Neural progenitor cell (in vitro differentiated cells): ENCODE measurements around the gene MRM1. TPM values are rescaled to one million over a fixed set of nuclear protein-coding genes. Genes with fewer than 3 reads are reported as not detected.

Source experiments
- DNase-seq: peaks from one replicate; pipeline ENCODE4 v3.0.0-alpha.2; 2016; ENCODE audit warnings: low spot score
- H2AFZ ChIP-seq: fragments of 200-600 bp; sonication (generic); replicated peaks from 2 replicates; pipeline ENCODE4 v1.6.1; 2016; ENCODE audit warnings: antibody characterized with exemption
- H3F3A ChIP-seq: fragments of 200-600 bp; sonication (generic); 2 replicates; pipeline ENCODE4 v1.6.1; 2016; ENCODE audit warnings: antibody characterized with exemption, low read depth
- H3K27ac ChIP-seq: fragments of 200-600 bp; sonication (generic); 2 replicates; pipeline ENCODE4 v1.5.1; 2016; ENCODE audit warnings: mild to moderate bottlenecking
- H3K27me3 ChIP-seq: fragments of 200-600 bp; sonication (generic); 2 replicates; pipeline ENCODE4 v1.6.1; 2016; ENCODE audit warnings: mild to moderate bottlenecking, moderate library complexity
- H3K36me3 ChIP-seq: fragments of 200-600 bp; sonication (generic); 2 replicates; pipeline ENCODE4 v1.5.1; 2016
- H3K4me1 ChIP-seq: fragments of 200-600 bp; sonication (generic); 2 replicates; pipeline ENCODE4 v1.6.1; 2016; ENCODE audit warnings: mixed run types
- H3K4me2 ChIP-seq: fragments of 200-600 bp; sonication (generic); 2 replicates; pipeline ENCODE4 v1.6.1; 2016
- H3K4me3 ChIP-seq: fragments of 200-600 bp; sonication (generic); 2 replicates; pipeline ENCODE4 v1.5.1; 2016
- H3K79me2 ChIP-seq: fragments of 200-600 bp; sonication (generic); 2 replicates; pipeline ENCODE4 v1.6.1; 2016; ENCODE audit warnings: low read depth
- H3K9ac ChIP-seq: fragments of 200-600 bp; sonication (generic); 2 replicates; pipeline ENCODE4 v1.6.1; 2016
- H3K9me3 ChIP-seq: fragments of 200-600 bp; sonication (generic); 2 replicates; pipeline ENCODE4 v1.5.1; 2016; ENCODE audit warnings: low read depth
- H4K20me1 ChIP-seq: fragments of 200-600 bp; sonication (generic); 2 replicates; pipeline ENCODE4 v1.6.1; 2016; ENCODE audit warnings: low read depth
- H3K27ac Mint-ChIP-seq: 3 replicates; pipeline ENCODE4 v1.8.0; 2021; ENCODE audit warnings: mixed read lengths
- H3K27me3 Mint-ChIP-seq: 2 replicates; pipeline ENCODE4 v1.8.0; 2022; ENCODE audit warnings: low read depth, mild to moderate bottlenecking, inconsistent platforms, moderate library complexity, mixed read lengths; ENCODE audit not compliant: insufficient read depth
- H3K36me3 Mint-ChIP-seq: 3 replicates; pipeline ENCODE4 v1.8.0; 2021; ENCODE audit warnings: mixed read lengths
- H3K4me1 Mint-ChIP-seq: 3 replicates; pipeline ENCODE4 v1.8.0; 2021; ENCODE audit warnings: mixed read lengths
- H3K4me3 Mint-ChIP-seq: 3 replicates; pipeline ENCODE4 v1.8.0; 2021; ENCODE audit warnings: mild to moderate bottlenecking, moderate library complexity, mixed read lengths
- H3K9me3 Mint-ChIP-seq: 3 replicates; pipeline ENCODE4 v1.8.0; 2020; ENCODE audit warnings: mixed read lengths
- EZH2 ChIP-seq: fragments of 200-600 bp; sonication (generic); IDR thresholded peaks from 2 replicates; pipeline ENCODE4 v1.6.1; 2017; ENCODE audit warnings: antibody characterized with exemption, mild to moderate bottlenecking, moderate library complexity
- EZH2phosphoT487 ChIP-seq: fragments of 200-600 bp; sonication (generic); IDR thresholded peaks from 2 replicates; pipeline ENCODE4 v1.6.1; 2017; ENCODE audit warnings: antibody characterized with exemption
- total RNA-seq: library from RNA; depleted of rRNA; stranded (reverse); fragments of >200 nt; gene quantifications from 2 replicates; pipeline ENCODE4 v1.2.3, GENCODE V29; 2015; ENCODE audit warnings: low replicate concordance
- TF ChIP-seq, protein P1 (sequence below): fragments of 200-600 bp; sonication (generic); IDR thresholded peaks from 2 replicates; pipeline ENCODE4 v1.5.1; 2017; ENCODE audit warnings: antibody characterized with exemption, mild to moderate bottlenecking

MRM1 gene
- total RNA-seq, 1 donor from 2014 or later: 0.65 TPM

DNA sequence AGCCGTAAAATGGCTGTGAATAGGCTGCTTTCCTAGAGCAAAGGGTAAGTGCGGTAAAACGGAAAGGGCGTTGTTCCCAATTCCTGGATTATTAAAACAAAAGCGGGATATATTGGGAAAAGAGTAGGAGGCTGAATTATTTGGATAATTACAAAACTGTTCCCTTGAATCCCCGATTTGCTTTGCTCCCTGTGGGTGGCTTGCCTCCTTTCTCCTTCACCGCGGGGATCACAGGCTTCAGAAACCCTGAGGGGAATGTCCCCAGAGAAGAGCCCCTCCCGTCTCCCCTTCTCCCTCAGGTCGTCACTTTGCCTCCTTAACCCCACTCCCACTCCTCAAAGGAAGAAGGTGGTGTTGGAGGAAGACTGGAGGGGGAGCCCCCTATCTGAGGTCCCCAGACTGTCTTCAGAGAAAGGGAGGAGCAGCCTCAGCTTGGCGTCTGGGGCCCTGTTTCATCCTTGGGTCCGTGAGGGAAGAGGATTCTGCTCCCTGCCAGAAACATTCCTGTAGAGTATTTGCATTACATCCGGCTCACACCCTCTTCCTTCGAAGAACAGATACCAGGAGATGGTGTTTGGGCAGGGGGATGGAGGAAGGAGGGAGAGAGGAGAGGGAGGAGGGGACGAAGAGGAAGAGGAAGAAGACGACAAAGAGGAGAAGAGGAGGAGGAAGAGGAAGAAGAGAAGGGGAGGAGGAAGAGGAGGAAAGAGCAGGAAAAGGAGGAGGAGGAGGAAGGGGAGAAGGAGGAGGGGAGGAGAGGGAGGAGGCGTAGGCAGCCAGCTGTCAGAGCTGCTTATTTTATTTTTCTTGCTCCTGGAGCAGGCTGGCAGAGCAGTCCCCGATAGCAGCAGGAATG is 31.8 kb downstream of the MRM1 start:
- no peaks in the 10 kb centered on the region for H4K20me1 ChIP-seq
- Mint-ChIP-seq H3K4me3 (peak overlapping the region; percentile 4), H3K36me3 (no peaks in the 10 kb centered on the region), H3K27me3 (peaks cover 14% of the 10 kb centered on the region), H3K27ac (no peak overlapping the region), H3K9me3 (no peaks in the 10 kb centered on the region), H3K4me1 (peaks cover 35% of the 10 kb centered on the region)
- H3K9ac ChIP-seq: no peak overlapping the region
- peaks cover 19% of the 10 kb centered on the region for H3F3A ChIP-seq
- H3K4me1 ChIP-seq: peaks cover 36% of the 10 kb centered on the region
- H3K79me2 ChIP-seq: no peaks in the 10 kb centered on the region
- H3K9me3 ChIP-seq: no peaks in the 10 kb centered on the region
- peak overlapping the region; percentile 65 for H2AFZ ChIP-seq
- peaks cover 16% of the 10 kb centered on the region for H3K27me3 ChIP-seq
- H3K4me2 ChIP-seq: peak overlapping the region; percentile 72
- DNase-seq: peak; percentile 51
- H3K4me3 ChIP-seq: peak overlapping the region; percentile 20
- no peaks in the 10 kb centered on the region for H3K36me3 ChIP-seq
- no peak overlapping the region for H3K27ac ChIP-seq
- TF ChIP-seq, protein P1, sequence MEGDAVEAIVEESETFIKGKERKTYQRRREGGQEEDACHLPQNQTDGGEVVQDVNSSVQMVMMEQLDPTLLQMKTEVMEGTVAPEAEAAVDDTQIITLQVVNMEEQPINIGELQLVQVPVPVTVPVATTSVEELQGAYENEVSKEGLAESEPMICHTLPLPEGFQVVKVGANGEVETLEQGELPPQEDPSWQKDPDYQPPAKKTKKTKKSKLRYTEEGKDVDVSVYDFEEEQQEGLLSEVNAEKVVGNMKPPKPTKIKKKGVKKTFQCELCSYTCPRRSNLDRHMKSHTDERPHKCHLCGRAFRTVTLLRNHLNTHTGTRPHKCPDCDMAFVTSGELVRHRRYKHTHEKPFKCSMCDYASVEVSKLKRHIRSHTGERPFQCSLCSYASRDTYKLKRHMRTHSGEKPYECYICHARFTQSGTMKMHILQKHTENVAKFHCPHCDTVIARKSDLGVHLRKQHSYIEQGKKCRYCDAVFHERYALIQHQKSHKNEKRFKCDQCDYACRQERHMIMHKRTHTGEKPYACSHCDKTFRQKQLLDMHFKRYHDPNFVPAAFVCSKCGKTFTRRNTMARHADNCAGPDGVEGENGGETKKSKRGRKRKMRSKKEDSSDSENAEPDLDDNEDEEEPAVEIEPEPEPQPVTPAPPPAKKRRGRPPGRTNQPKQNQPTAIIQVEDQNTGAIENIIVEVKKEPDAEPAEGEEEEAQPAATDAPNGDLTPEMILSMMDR: no peak
- TF ChIP-seq EZH2 (no peak), EZH2phosphoT487 (no peak)

DNA sequence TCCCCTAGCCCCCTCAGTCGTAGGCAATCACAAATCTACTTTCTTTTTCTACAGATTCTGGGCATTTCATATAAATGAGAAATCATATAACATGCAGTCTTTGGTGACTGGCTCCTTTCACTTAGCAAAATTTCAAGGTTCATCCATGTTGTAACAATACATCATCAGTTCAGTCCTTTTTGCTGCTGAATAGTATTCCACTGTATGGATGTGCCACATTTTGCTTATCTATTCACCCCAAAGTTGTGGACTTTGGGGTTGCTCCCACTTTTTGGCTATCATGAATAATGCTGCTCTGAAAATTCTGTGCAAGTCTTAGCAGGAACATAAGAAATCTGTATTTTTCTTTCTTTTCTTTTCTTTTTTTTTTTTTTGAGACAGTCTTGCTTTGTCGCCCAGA is 39.0 kb downstream of the MRM1 start:
- Histone ChIP-seq H3K36me3 (no peaks in the 10 kb centered on the region), H3K4me2 (no peak overlapping the region), H3K79me2 (no peaks in the 10 kb centered on the region), H3K27me3 (peaks cover 70% of the 10 kb centered on the region), H3K9me3 (no peaks in the 10 kb centered on the region), H2AFZ (no peak overlapping the region), H3K4me1 (peaks cover 16% of the 10 kb centered on the region), H3K27ac (no peak overlapping the region), H4K20me1 (no peaks in the 10 kb centered on the region), H3K4me3 (no peak overlapping the region), H3K9ac (no peak overlapping the region), H3F3A (peaks cover 16% of the 10 kb centered on the region)
- DNase-seq: no peak
- peak overlapping the region; percentile 72 for H3K4me3 Mint-ChIP-seq
- H3K36me3 Mint-ChIP-seq: no peaks in the 10 kb centered on the region
- peaks cover 20% of the 10 kb centered on the region for H3K4me1 Mint-ChIP-seq
- TF ChIP-seq, protein P1: no peak
- TF ChIP-seq EZH2 (no peak), EZH2phosphoT487 (no peak)
- H3K27ac Mint-ChIP-seq: no peak overlapping the region
- H3K27me3 Mint-ChIP-seq: peaks cover 55% of the 10 kb centered on the region
- H3K9me3 Mint-ChIP-seq: no peaks in the 10 kb centered on the region

- peak overlapping the region; percentile 84 for H3K4me3 Mint-ChIP-seq
- H3K27me3 Mint-ChIP-seq: peaks cover 55% of the 10 kb centered on the region
- H3K4me2 ChIP-seq: peak overlapping the region; percentile 95
These were observed 39.5 kb downstream of the MRM1 start for GRCh38 chr17:36640836-36641235.

More at GRCh38 chr17:36640836-36641235, 39.5 kb downstream of the MRM1 start:
- no peak overlapping the region for H3K27ac ChIP-seq
- H2AFZ ChIP-seq: no peak overlapping the region
- TF ChIP-seq EZH2 (no peak), EZH2phosphoT487 (no peak)
- TF ChIP-seq, protein P1: no peak
- peaks cover 16% of the 10 kb centered on the region for H3K4me1 ChIP-seq
- Mint-ChIP-seq H3K9me3 (no peaks in the 10 kb centered on the region), H3K27ac (no peak overlapping the region), H3K4me1 (peaks cover 23% of the 10 kb centered on the region), H3K36me3 (no peaks in the 10 kb centered on the region)
- H3K9me3 ChIP-seq: no peaks in the 10 kb centered on the region
- H3K9ac ChIP-seq: no peak overlapping the region
- H4K20me1 ChIP-seq: no peaks in the 10 kb centered on the region
- peaks cover 16% of the 10 kb centered on the region for H3F3A ChIP-seq
- no peaks in the 10 kb centered on the region for H3K36me3 ChIP-seq
- no peaks in the 10 kb centered on the region for H3K79me2 ChIP-seq
- DNase-seq: peak; percentile 29
- H3K27me3 ChIP-seq: peaks cover 75% of the 10 kb centered on the region
- H3K4me3 ChIP-seq: peak overlapping the region; percentile 59
